ENCODE results near the gene HARBI1. TPM values are rescaled to one million over a fixed set of nuclear protein-coding genes. Genes with fewer than 3 reads are reported as not detected.
"Not testable (repeated sequence)": the region's sequence is repeated elsewhere in the genome, so short reads cannot be mapped to it uniquely, and the experiment has no call there.

Gene HARBI1
- polyA plus RNA-seq, 1 donor, result 2.3 TPM

GRCh38 chr11:46597155-46597554 lies 19.9 kb downstream of the HARBI1 start:
- DNase-seq (ENCODE audit: low read depth), result no peak

GRCh38 chr11:46594785-46595184 lies 22.2 kb downstream of the HARBI1 start:
- DNase-seq (ENCODE audit: low read depth), result no peak

- no peak for DNase-seq (ENCODE audit: low read depth)
Observed at GRCh38 chr11:46594374-46594700, 22.7 kb downstream of the HARBI1 start.

GRCh38 chr11:46593550-46594373 lies 23.3 kb downstream of the HARBI1 start, which contains the start of gene AMBRA1:
AMBRA1 (minus strand) TSS chr11:46594023; CDS start chr11:46548380, 45,643 bp downstream.
- peak; percentile 78 for DNase-seq (ENCODE audit: low read depth)

GRCh38 chr11:46590740-46591605 lies 26.1 kb downstream of the HARBI1 start:
- DNase-seq (ENCODE audit: low read depth), result no peak

DNA sequence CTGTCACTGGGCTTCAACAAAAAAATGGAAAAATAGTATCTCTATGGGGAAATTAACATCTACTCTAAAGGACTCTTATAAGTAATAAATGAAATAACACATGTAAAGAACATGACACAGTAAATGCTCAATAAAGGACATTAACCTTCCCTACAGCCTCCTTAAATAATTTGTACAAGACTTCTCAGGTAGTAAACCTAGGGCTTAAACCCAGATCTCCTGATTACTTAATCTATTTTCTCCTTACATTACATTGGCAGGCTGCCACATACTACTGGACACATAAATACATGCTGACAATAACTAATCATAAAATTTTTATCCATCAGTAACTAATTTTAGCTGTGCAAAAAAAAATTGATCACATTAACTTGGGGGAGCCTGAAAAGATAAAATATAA lies 28.1 kb downstream of the HARBI1 start:
- DNase-seq (ENCODE audit: low read depth), result no peak

GRCh38 chr11:46588131-46588530 lies 28.9 kb downstream of the HARBI1 start:
- no peak for DNase-seq (ENCODE audit: low read depth)

GRCh38 chr11:46583513-46583912 lies 33.5 kb downstream of the HARBI1 start:
- not testable (repeated sequence) for DNase-seq (ENCODE audit: low read depth)

DNA sequence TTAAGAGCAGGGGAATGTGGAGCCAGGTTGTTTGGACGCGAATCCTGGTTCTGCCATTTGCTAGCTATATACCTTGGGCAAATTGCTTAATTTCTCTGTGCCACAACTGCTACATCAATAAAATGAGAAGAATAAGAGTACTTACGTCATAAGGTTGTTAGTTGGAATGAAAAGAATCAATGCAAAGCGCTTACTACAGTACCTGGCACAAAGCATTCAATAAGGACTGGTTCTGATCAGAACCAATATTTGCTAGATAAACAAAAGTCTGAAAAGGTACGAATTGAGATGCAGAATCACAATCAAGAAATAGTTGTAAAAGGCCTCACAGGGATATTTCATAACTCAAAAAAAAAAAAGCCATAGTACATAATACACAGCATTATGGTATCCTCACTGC lies 34.4 kb downstream of the HARBI1 start:
- DNase-seq (ENCODE audit: low read depth), result no peak

DNA sequence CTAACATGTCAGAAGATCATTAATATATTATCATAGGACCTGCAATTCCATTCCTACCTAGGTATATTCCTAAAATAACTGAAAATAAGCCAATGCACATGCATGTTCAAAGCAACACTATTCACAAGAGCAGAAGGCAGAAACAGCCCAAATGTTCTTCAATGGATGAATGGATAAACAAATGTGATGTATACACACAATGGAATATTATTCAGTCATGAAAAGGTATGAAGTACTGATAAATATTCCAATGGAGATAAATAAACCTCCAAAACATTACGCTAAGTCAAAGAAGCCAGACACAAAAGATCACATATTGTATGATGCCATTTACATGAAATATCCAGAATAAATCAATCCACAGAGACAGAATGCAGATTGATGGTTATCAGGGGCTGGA lies 40.0 kb downstream of the HARBI1 start:
- DNase-seq (ENCODE audit: low read depth), result no peak

DNA sequence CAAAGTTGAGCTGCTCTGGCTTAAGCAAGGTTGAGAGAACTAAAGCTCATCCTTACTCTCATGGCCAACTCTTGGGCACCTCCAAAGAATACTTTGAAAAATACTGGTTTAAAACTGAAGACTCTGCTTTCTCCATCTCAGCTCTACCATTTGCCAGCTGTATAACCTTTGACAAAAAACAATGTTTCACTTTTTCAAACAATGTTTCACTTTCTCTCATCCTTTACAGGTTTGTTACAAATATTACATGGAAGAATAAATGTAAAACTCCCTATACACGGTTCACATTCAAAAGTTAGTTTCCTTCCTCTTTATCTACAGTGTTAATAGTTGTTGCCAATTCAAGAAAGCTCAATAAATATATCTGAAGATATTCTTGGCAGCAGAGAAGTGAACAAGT lies 42.4 kb downstream of the HARBI1 start:
- no peak for DNase-seq (ENCODE audit: low read depth)

DNA sequence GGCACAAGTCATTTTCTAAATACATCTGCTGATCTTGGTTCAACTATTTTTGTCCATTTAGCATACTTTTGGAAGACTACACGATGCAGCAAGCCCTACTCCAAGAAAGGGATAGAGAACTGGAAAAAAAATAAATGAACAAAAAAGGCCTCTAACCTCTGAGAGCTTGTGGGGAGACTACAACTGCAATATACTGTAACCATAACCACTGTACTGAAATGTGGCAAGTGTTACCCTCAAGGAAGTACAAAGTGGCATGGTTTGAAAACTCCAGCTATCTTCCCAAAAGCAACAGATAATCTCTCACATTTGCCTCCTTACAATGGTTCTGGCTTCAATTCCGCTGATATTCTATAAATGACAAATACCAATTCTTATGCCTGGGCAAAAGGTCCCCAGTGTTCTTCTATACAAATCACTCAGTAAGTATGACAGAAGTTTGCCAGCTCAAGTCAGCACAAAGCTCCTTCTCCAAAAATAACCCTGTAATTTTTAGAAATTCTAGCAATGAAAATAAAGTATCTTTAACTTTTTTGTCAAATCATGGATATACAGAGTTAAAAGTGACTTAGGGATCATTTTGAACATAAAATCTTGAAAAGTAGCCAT lies 46.1 kb downstream of the HARBI1 start:
- no peak for DNase-seq (ENCODE audit: low read depth)

- no peak for DNase-seq (ENCODE audit: low read depth)
Observed at GRCh38 chr11:46565232-46565840, 51.7 kb downstream of the HARBI1 start.

DNA sequence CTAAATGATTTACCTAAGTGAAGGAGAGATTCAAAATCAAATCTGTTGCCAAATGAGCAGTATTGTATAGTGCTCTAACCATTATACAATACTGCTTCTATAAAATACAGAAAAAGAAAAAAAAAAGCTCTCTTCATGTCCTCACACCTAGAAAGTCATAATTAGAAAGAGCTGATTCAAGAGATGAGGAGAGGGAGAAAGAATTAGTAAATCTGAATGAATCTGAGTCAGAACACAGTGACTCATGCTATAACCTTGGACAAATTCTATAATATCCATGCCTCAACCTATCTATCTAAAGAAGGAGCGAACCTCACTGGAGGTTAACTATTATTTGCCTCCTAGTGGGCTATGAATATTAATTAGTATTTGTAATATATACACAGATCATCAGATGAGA lies 52.6 kb downstream of the HARBI1 start:
- DNase-seq (ENCODE audit: low read depth), result no peak

- no peak for DNase-seq (ENCODE audit: low read depth)
Observed at GRCh38 chr11:46562527-46562926, 54.5 kb downstream of the HARBI1 start.

- no peak for DNase-seq (ENCODE audit: low read depth)
Observed at GRCh38 chr11:46560300-46560991, 56.6 kb downstream of the HARBI1 start.

GRCh38 chr11:46559815-46560214 lies 57.2 kb downstream of the HARBI1 start:
- no peak for DNase-seq (ENCODE audit: low read depth)

GRCh38 chr11:46557684-46558151 lies 59.3 kb downstream of the HARBI1 start:
- no peak for DNase-seq (ENCODE audit: low read depth)

- DNase-seq (ENCODE audit: low read depth), result no peak
Observed at GRCh38 chr11:46555267-46556054, 61.6 kb downstream of the HARBI1 start.

Measured in forelimb muscle (tissue), 1 donor.